Activated CD4-positive, CD25-positive, alpha-beta regulatory T cell treated with anti-CD3 and anti-CD28 coated beads, Interleukin-2, amount 50 U/mL, for 16 hours (primary cell): ENCODE results near the gene LAMP5.

Source experiments
- DNase-seq: peaks from one replicate; pipeline ENCODE4 v3.0.0-alpha.2; 2020; ENCODE audit warnings: low read depth, low spot score

LAMP5 gene

GRCh38 chr20:9500121-9500520, 14.3 kb upstream of the LAMP5 start:
- no peak for DNase-seq

GRCh38 chr20:9501473-9501872, 12.9 kb upstream of the LAMP5 start:
- DNase-seq, result no peak

- DNase-seq, result no peak
These were observed 10.7 kb upstream of the LAMP5 start for GRCh38 chr20:9503526-9504245.

- no peak for DNase-seq
These were observed 8.0 kb upstream of the LAMP5 start for GRCh38 chr20:9506280-9506821.

GRCh38 chr20:9506964-9507369, 7.4 kb upstream of the LAMP5 start:
- DNase-seq, result no peak

- DNase-seq, result no peak
These were observed 6.7 kb upstream of the LAMP5 start for GRCh38 chr20:9507544-9508239.

- no peak for DNase-seq
These were observed 6.1 kb upstream of the LAMP5 start for GRCh38 chr20:9508240-9508661.

- no peak for DNase-seq
These were observed 5.7 kb upstream of the LAMP5 start for GRCh38 chr20:9508696-9509178.

- DNase-seq, result no peak
These were observed 5.1 kb upstream of the LAMP5 start for GRCh38 chr20:9509246-9509645.

- no peak for DNase-seq
These were observed 3.5 kb upstream of the LAMP5 start for GRCh38 chr20:9510911-9511310.

GRCh38 chr20:9514072-9514460, 324 bp upstream of the LAMP5 start:
- DNase-seq, result no peak

GRCh38 chr20:9515214-9515585, 810 bp downstream of the LAMP5 start:
- no peak for DNase-seq

- no peak for DNase-seq
These were observed 1.4 kb downstream of the LAMP5 start for GRCh38 chr20:9515741-9516233.

GRCh38 chr20:9516234-9516871, 2.0 kb downstream of the LAMP5 start:
- DNase-seq, result no peak

GRCh38 chr20:9517297-9518162, 3.1 kb downstream of the LAMP5 start:
- DNase-seq, result no peak

GRCh38 chr20:9518576-9519175, 4.3 kb downstream of the LAMP5 start:
- no peak for DNase-seq

- no peak for DNase-seq
These were observed 5.7 kb downstream of the LAMP5 start for GRCh38 chr20:9520086-9520485.

- no peak for DNase-seq
These were observed 9.2 kb downstream of the LAMP5 start for GRCh38 chr20:9523636-9524035.

- no peak for DNase-seq
These were observed 17.2 kb downstream of the LAMP5 start for GRCh38 chr20:9531581-9531980.

- DNase-seq, result no peak
These were observed 17.9 kb downstream of the LAMP5 start for GRCh38 chr20:9532069-9532838.
